Activated CD4-positive, CD25-positive, alpha-beta regulatory T cell (primary cell): Measurements from ENCODE around the gene FAM83E.
"Not testable (repeated sequence)": the region's sequence is repeated elsewhere in the genome, so short reads cannot be mapped to it uniquely, and the experiment has no call there.

Experiments
- DNase-seq, 4 experiments: peaks; one replicate each; lab custom pipeline; 2025; lab: John Stamatoyannopoulos, UW

Gene FAM83E

GRCh38 chr19:48611872-48612271, 3.0 kb downstream of the FAM83E start:
- DNase-seq: no peak

- DNase-seq: no peak
Observed at GRCh38 chr19:48609571-48610108, 5.2 kb downstream of the FAM83E start.

- DNase-seq: peak in 1 of 4 experiments; percentile 21
Observed at GRCh38 chr19:48608798-48609263, 6.0 kb downstream of the FAM83E start.

- DNase-seq: no peak
Observed at GRCh38 chr19:48607359-48607755, 7.5 kb downstream of the FAM83E start.

GRCh38 chr19:48606463-48607358, 8.2 kb downstream of the FAM83E start, which contains the start of gene SPACA4:
Gene SPACA4 (plus strand): TSS chr19:48606742. CDS start chr19:48606979, 237 bp downstream.
- no peak for DNase-seq

- DNase-seq: no peak
Observed at GRCh38 chr19:48603850-48604249, 11.0 kb downstream of the FAM83E start.

GRCh38 chr19:48603449-48603848, 11.4 kb downstream of the FAM83E start:
- no peak for DNase-seq

- DNase-seq: no peak
Observed at GRCh38 chr19:48603001-48603400, 11.9 kb downstream of the FAM83E start.

- DNase-seq: no peak
Observed at GRCh38 chr19:48600679-48601417, 14.0 kb downstream of the FAM83E start.

- DNase-seq: no peak
Observed at GRCh38 chr19:48598996-48599700, 15.7 kb downstream of the FAM83E start.

GRCh38 chr19:48596679-48597465, 18.0 kb downstream of the FAM83E start:
- peak in 1 of 4 experiments; percentile 24 for DNase-seq

GRCh38 chr19:48596237-48596636, 18.6 kb downstream of the FAM83E start:
- DNase-seq: no peak

GRCh38 chr19:48595833-48596232, 19.0 kb downstream of the FAM83E start:
- DNase-seq: no peak

- DNase-seq: no peak
Observed at GRCh38 chr19:48595171-48595570, 19.7 kb downstream of the FAM83E start.

GRCh38 chr19:48591021-48591420, 23.9 kb downstream of the FAM83E start:
- no peak for DNase-seq

- DNase-seq: peak; percentile 78 to 83 (median 83)
Observed at GRCh38 chr19:48588670-48589401, 26.0 kb downstream of the FAM83E start.

- no peak for DNase-seq
Observed at GRCh38 chr19:48587387-48587786, 27.5 kb downstream of the FAM83E start.

GRCh38 chr19:48582168-48582567, 32.7 kb downstream of the FAM83E start:
- DNase-seq: no peak

- DNase-seq: no peak
Observed at GRCh38 chr19:48578891-48579290, 36.0 kb downstream of the FAM83E start.

GRCh38 chr19:48577908-48578307, 37.0 kb downstream of the FAM83E start:
- DNase-seq: not testable (repeated sequence)
